Measurements from ENCODE around the gene SNX13.

DNA sequence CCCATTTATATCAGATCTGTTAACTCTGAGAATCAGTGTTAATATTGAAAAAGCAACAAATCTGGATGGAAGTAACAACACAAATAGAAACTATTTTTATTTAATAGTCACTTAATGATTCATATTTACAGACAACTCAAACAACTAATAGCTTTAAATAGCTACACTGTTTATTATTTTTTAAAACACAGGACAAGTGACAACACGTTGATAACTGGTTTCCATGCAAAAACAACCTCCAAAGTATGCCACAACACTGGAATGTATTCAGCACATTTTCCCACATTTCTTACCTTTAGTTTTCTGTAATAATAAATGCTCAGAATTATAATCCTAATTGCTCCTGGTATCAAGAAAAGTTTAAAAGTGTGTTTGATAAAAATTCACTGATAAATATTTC is 4.0 kb downstream of the SNX13 start:
- TF ChIP-seq ARNT (IDR thresholded peaks at IDR 0.05) (no peak), BHLHE40 (IDR thresholded peaks at IDR 0.05; ENCODE audit: borderline replicate concordance) (no peak), ELF4 (IDR thresholded peaks at IDR 0.05) (no peak), SUZ12 (IDR thresholded peaks at IDR 0.05) (no peak), HDGF (IDR thresholded peaks at IDR 0.05; ENCODE audit: borderline replicate concordance) (no peak), TARDBP (IDR thresholded peaks at IDR 0.05) (no peak), SP1 (IDR thresholded peaks at IDR 0.05) (no peak), FOXA1 (IDR thresholded peaks at IDR 0.05) (no peak), CTBP1 (IDR thresholded peaks at IDR 0.05; ENCODE audit: borderline replicate concordance) (no peak), FOXM1 (IDR thresholded peaks at IDR 0.05; ENCODE audit: borderline replicate concordance) (no peak), LEF1 (IDR thresholded peaks at IDR 0.05; ENCODE audit: borderline replicate concordance) (no peak), FOXK2 (IDR thresholded peaks at IDR 0.05) (no peak), L3MBTL2 (conservative IDR thresholded peaks at IDR 0.05) (no peak)
